Smooth muscle cell of the brain vasculature (primary cell): ENCODE data around the gene ENOX1.

ENCODE experiments used
- DNase-seq: peaks from one replicate; pipeline ENCODE4 v3.0.0-alpha.2; 2012; ENCODE audit warnings: low read depth, low spot score

ENOX1 gene

DNA sequence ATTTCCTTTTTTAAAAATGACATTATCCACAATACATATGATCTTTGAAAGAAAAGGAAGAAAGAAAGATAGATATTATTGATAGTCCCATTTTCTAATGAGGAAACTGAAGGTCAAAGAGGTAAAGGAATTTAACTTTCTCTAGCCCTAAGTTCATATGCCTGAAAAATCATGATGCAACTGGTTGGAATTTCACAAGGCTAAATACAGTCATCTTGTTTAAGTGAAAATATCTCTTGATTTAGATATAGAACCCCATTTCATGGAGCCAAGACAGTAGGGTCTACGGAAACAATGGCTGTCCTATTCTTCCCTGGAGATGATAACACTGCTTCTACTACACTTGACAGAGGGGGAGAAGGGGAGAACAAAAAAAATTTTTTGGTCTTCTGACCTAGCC is 397.2 kb downstream of the ENOX1 start:
- DNase-seq, result no peak

DNA sequence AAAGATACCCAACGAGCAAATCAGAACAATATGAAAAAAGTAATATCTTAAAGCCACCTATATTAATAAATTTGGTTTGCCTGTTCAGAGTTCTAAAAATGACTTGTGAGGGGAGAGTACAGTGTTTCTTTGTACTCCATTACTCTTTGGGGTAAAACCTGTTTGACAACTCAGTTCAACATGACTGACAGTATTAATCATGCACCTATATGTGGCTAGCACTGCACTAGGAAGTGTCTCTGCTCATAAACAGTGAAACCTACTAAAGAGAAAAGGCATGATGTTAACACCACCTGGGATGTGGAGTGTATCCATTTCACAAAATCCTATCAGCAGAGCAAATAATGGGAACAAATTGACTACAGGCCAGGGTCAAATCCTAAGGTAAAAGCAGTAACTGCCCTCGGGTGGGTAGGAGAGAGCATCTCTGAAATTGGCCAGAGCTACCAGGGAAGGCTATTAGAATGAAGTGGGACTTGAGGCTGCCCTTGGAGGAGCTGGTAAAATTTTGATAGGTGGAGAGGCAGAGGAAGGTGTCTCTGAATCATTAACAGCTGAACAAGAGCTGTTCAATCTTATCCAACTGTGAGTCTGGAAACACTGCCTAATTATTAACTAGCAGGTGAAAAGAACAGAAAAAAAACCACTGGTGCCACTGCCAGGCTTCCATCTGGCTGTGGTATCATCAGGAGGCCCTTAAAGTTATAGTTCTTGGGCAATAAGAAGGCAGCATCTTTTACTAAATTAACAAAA is 398.3 kb downstream of the ENOX1 start:
- DNase-seq, result no peak

DNA sequence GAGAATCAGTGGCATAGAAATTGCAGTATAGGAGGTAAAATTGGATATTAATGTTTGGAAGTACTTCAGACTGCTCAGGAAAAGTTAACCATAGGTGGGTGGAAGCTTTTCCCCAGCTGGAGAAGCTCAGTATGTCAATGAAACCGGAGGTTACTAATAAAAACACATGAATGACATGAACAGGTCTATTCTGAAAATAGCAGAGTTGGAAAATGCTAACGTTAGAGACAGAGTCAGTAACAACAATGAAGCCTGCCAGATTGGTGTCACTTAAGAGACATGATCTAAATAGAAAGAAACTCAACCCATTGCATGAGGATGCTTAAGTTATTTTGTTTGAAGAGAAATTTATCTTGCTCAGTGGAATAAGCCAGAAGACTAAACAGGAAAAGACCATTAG is 398.9 kb downstream of the ENOX1 start:
- no peak for DNase-seq

DNA sequence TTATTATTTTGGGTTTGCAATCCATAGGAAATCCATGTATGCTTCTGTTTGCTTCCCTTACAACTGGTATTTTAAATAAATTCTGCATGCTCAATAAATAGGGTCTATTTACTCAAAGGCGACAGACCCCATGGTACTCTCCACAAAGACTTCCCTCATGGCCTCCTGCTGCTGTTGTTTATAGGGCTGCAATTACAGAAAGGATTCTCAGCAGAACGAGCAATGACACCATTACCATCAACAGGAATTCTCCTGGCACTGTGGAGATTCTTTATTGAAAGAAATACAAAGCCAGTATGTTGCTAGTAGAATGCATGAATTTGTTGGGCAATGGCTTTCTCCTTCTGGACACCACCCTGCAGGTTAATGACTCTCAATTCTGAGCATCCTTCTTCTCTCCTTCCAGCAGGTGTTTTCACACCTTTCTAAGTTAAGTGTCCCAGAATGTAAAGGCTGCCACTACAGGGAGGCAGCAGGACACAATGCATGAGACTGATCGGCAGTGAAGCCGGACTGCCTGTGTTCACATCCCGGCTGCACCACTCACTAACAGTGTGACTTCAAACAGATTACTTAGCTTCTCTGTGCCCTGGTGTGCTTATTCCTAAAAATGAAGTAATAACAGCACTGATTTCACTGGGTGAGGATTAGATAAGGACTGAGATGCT is 403.1 kb downstream of the ENOX1 start:
- DNase-seq, result no peak

DNA sequence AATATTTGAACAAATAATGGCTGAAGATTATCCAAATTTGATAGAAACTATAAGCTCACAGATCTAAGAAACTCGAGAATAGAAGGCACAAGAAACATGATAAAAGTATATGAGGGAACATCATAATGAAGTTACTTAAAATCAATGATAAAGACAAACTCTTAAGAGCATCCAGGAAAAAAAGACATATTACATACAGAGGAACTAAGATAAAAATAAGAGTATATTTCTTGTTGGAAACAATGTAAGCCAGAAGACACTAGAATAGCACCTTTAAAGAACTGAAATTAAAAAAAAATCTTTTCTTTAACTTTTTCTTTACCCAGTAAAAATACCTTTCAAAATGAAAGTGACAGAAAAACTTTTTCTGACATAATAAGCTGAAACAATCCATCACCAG is 407.0 kb downstream of the ENOX1 start:
- no peak for DNase-seq

DNA sequence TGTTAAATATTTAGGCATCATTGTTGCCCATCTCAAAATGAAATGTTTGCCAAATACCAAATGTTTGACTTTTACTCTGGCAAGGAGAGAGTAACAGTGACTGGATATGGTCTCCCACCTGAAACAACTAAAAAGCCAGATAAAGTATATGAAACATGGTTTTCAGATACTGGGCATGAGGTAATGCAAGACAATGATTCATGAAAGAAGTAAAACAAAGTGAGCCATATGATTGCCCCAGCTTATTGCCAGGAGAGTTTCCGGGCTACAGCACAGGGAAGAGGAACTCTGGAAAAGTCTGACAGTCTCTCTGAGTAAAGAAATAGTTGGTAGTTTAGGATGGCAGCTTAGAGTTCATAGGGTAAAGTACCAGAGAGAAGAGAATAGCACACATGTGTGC is 408.8 kb downstream of the ENOX1 start:
- DNase-seq, result no peak

DNA sequence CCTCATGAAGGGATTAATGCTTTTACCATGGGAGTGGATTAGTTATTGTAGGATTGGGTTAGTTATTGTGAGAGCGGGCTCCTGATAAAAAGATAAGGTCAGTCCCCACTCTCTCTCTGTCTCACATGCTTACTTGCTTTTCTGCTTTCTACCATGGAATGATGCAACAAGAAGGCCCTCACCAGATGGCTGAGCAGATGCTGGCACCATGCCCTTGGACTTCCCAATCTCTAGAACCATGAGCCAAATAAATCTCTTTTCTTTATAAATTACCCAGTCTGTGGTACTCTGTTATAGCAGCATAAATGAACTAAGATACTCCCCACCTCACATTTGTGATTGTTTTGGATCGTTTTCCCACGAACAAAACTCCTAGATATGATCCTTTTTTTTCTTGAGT is 409.6 kb downstream of the ENOX1 start:
- DNase-seq, result no peak

DNA sequence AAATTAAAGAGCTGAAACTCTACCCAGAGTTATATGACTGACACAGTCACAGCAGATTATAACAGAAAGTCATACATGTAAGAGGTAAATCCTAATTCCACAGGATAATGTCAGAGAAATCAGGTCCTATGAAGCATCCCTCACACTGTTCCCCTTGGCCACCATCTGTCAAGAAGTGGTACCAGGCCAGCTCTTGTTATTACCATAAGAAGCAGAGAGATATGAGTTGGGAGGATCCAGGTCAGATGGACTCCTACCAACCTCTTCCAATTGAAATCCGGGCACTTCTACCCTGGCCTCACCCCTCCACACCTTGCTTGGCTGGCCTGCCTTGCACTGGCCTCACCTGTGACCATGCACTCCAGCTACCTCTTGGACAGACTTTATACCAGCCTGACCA is 410.2 kb downstream of the ENOX1 start:
- DNase-seq, result no peak

DNA sequence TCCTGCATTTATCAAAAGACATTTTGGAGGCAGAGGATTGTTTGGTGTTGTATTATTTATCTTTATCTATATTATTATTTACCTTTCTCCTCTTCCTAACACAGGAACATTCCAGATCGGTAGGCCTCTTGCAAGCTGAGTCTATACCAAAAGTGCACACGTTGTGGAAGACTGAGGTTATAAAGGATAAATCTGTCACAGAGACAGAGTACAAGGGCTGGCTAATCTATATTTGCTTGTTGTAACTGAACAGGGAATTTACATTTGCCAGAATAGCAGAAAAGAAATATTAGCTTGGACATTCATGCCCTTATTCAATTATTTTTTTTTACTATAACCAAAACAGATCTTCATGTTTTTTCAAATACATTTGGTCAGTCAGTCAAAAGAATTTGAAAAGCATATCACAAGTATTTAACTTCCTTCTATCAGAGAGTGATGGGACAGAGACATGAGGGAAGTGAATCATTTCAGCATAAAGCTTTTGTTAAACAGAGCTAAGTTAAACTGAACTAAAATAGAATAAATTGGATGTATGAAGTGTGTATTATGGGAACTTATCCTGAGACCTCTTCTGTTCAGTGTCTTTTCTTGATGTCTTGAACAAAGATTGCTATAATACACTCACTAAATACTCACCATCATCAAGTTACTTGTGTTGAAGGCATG is 410.8 kb downstream of the ENOX1 start:
- DNase-seq, result no peak

DNA sequence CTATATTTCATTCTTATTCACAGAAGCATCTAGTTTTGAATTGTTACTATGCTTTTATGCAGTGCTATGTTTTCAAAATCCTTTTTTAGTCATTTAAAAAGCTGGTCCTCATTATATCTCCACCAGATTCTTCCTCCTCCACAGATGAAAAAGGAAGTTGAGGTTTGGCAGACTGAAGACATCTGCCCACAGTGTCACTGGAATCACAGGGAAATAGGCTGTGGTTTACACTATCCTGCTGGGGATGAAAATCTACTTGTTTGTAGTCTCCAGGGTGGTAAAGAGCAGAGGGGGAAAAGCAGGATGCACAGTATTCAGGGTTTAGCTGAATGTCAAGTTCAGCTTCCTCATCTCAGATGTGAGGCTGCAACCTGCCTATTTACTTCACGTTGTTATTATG is 412.2 kb downstream of the ENOX1 start:
- peak; percentile 75 for DNase-seq

DNA sequence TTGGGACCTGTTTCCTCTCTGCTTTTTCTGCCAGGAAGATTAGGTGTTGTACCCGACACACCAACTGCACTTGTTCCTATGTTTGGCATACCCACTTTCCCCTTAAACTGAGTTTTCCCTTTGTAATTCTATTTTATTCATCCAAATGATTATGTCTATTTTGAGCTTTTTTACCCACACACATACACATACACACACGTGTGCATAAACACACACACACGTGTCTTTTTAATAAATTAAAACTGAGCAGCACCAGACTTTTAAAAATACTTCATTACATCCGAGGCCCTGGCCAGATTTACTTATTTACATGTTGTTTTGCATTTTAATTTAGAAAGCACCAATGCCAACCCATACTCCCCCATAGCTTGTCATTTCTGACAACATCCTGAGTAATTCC is 413.4 kb downstream of the ENOX1 start:
- DNase-seq, result no peak

DNA sequence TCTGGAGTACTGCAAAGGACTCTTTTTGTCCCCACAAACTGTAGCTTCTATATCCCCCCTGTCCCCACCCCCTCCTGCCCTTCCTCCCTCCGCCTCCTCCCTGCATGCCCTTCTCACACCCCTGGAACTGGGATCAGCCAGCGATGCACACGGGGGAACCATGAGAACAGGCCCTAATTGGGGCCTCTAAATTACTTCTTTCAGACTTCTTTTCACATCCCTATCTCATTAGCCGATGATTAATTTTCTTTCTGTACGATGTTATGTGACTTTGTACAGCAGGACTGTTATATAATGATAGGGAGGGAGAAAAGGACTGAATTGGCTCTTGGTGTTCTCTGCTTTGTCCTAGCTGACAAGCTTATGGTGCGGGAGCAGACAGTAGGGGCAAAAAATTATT is 415.9 kb downstream of the ENOX1 start:
- DNase-seq, result no peak

DNA sequence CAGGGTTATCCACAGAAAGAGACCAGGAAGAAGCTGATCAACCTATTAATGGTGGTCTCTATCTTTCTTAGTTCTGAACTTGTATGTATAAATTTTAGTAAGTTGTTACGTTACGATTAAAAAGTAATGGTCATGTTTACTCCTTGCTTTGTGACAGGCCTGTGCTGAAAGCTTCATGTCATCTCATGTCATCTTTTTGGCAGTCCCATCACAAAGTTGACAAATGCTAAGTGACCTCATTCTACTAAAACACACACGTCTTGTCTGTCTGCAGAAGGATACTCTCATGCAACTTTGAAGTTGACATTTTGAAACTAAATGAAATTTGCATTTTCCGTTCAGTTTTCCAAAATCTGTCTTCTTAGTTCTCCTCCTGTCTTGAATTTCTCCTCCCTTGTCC is 417.5 kb downstream of the ENOX1 start:
- no peak for DNase-seq

DNA sequence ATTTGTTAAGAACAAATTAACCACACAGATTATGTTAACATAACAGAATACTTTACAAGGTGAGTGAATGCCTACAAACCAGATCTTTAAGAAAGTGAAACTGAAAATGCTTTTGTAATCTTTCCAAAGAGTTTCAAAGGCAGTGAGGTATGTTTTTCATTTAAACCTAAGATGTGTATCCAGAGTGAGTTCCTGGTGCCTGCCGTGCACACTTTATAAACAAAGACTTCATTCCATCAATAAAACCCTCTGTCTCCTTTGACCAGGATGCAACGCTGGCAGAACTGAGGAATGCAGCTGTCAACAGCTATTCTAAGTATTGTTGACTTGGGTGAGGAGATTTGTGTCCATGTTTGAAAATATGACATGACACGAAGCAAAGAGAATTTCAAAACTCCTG is 418.8 kb downstream of the ENOX1 start:
- no peak for DNase-seq

DNA sequence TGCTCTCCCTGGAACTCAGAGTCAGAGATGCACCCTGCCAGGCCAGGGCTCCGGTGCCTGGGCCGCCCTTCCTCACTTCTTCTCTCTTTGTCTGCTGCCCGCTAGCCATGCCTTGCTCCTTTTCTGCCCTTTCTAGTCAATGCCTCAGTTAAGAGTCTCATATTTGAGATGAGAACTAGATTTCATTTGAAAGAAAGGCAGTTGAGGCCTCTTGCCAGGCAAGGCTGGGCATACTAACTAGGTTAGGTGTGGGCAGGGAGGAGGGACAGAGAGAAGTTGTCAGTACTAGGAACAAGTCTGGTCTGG is 421.8 kb downstream of the ENOX1 start:
- no peak for DNase-seq

DNA sequence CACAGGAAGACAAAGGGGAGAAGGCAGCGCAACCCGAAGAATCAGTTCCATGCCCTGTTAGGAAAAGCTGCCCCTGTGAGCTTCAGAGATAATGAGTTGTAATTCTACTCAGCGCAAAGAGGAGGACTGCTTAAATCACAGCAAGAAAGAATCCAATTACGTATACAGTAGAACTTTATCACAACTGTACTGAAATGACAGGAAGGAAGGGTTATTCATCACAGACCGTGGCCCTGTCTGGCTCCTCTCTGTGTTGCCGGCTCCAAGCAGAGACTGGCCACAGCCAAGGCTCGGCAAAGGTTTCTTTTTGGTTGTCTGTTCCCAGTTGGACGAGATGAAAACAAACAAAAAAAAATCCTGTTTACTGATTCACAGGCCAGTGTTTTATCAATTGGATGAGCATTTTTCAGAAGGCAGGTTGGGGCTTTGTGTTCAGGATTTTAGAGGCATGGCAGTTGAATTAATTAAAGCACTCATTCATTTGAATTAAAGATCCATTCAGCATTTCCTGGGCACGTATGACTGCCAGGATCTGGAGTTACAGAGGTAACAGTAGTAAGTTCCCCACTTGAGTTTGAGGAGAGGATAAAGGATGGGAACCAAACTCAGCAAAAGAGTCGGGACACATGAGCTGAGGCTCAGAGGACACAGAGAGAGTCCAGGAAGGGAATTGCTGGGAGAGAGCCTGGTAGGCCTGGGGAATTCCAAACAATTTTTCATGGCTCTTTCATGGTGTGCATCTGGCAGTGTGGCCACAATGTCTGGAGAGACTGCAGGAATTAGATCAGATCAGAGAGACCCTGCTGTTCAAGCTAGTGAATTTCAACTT is 422.3 kb downstream of the ENOX1 start:
- no peak for DNase-seq

DNA sequence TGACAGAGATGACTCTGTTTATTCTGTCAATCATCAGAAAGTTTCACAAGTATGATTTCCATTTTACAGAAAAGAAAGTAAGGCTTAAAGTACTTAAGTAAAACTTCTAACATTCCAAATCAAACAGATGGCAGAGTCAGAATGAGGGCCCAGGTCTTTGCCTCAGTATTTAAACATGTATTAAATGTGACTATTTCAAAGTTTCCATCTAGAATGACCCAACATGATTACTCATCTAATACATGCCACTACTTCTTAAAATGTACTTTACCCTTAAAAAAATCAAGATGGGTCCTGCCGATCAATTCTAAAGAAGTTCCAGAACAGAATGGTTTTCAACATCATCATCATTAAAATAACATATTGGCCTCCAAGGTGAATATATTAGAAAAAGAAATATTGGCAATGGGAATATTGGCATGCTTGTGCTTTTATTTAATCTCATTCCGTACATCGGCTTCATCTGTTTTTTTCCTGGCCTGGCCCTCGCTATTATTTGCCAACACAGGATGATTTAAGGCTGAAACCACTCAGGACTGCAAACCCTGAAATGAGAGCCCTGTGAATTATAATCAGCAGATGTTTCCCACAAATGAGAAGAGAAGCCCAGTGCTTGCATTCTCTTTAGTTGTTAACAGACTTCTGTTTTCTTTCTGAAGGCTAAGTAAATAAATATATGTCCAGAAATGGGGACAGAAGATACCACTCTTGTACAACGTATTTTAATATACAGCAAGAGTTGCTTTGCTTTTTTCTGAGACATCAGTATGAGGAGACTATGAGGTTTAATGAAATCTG is 423.4 kb downstream of the ENOX1 start:
- DNase-seq, result no peak

DNA sequence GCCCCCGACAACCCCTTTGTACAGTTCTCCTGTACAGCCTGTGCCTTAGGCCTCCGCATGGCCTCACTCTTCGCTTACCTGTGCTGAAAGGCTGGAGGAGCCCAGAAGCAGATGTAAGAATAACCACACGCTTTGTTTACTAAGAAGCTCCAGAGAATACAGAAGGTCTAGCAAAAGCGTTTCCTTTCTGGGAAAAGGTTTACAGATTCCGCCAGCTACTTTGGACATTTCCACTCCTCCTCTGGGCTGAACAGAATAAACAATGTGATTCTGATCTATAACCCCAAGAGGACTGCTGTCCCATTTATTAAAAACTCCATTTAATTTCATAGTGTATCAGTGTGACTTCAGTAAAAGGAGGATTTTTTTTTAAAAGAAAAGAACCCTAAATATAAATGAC is 424.2 kb downstream of the ENOX1 start:
- DNase-seq, result no peak

DNA sequence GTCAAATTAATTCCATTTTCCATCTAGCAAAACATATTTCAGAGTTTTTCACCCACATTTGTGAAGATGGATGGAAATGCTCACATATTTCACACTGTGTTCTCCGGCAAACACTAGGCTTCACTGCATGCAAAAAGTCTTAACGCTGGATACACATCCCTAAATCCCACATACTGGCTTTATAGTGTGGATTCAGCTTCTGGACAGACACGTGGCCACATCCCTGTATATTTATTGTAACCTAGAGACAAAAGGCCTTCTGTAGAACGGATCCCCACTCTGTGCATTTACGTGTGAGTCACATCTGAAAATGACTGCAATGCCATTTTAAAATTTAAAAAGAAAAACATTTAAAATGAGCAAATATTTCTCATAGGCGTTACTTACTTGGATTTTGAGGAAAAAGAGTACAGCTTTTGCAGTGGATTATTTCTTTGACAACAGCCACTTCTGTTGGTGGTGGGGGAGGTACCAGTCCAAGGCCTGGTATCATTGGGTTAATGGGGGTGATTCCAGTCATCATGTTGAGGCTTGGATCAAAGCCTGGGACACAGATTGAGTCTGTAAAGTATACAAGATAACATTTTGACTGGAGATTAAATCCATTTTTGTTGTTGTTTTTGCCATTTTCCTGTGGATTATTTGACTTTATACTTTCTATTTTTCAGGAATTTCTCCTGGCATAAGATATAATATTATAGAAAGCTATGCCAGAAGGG is 425.7 kb downstream of the ENOX1 start:
- DNase-seq, result no peak

DNA sequence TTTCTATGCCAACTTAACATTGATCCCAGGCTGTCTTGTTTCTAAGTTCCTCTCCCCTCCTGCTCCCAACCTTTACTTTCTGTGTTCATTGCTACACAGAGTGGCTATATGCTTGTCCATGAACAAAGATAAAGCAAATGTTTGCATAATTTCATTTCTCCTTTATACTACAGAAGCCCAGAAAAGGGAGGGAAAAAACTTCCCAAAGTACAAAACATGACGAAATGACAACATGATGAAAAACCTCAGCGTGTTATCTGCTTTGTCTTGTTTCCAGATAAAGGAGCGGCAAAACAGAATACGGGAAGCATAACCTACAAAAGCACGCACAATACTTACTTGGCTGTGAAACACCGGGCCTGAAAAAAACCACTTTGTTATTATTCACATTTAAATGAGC is 426.6 kb downstream of the ENOX1 start:
- DNase-seq, result no peak

DNA sequence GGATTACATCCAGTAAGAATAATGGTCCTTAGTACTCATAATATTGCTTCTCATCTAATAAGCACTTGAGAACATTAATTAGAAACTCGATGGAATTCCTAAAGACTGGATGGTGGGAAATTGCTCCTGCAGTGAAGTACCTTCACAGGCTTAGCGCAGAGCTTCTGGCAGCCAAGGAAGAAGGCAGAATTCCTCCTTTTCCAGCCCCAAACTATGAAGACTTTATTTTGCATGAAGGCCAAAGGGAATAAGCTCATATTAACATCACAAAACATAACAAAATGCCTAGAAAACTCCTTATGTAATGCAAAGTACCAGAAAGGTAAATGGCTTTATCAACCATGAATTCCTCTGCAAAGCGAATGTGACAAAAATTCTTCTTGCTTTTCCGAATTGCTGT is 427.2 kb downstream of the ENOX1 start:
- no peak for DNase-seq
